ENCODE measurements around the gene PPIB. TPM values are rescaled to one million over a fixed set of nuclear protein-coding genes. Genes with fewer than 3 reads are reported as not detected.

PPIB gene
- total RNA-seq, 1 experiment from 2014 or later, result 453 TPM

- Histone ChIP-seq H3K4me3 (replicated peaks in 1 of 2; ENCODE audit: low read depth in 1 of 2, low read length in 2 of 2) (no peak overlapping the region), H3K9me2 (ENCODE audit: insufficient read depth) (no peaks in the 10 kb centered on the region), H4K20me1 (ENCODE audit: insufficient read depth) (peaks cover 6% of the 10 kb centered on the region; the same call in 1 of the 2 replicates), H3K27ac (ENCODE audit: low read depth, low read length) (no peak overlapping the region), H3K27me3 (ENCODE audit: insufficient read depth, low read length) (no peaks in the 10 kb centered on the region), H3K4me1 (ENCODE audit: control insufficient read depth in 1 of 2, insufficient read depth in 2 of 2, low read length in 2 of 2) (no peaks in the 10 kb centered on the region), H3K9ac (ENCODE audit: low read length) (no peak overlapping the region), H3K9me3 (ENCODE audit: control insufficient read depth in 1 of 2, insufficient read depth in 1 of 2, low read depth in 1 of 2, low read length in 2 of 2) (no peaks in the 10 kb centered on the region), H3K4me2 (ENCODE audit: low read length) (no peak overlapping the region), H3K79me2 (ENCODE audit: insufficient read depth, low read length) (peaks cover 53% of the 10 kb centered on the region), H2AFZ (ENCODE audit: low read depth, low read length, poor library complexity, severe bottlenecking) (no peak overlapping the region), H3K36me3 (ENCODE audit: control insufficient read depth in 1 of 2, insufficient read depth in 2 of 2, low read length in 2 of 2) (peaks cover 10 to 16% of the 10 kb centered on the region in 2 experiments; a peak in 3 of 4 replicates)
- BruUV-seq (replicated peaks), result no TSS peak
- DNase-seq (ENCODE audit: low read depth, low spot score) (no peak), ATAC-seq (no peak)
- POLR2A ChIA-PET, result no interaction called here
- CTCF ChIA-PET, result no interaction called here
- RAD21 ChIA-PET (ENCODE audit: low non-redundant PET in 1 of 2, low total read pairs in 2 of 2, uncharacterized antibody in 2 of 2, unreplicated experiment in 2 of 2), result no interaction called here
- intact Hi-C loops (cut with micrococcal nuclease), result no loop called here
- TF ChIP-seq RAD21 (IDR thresholded peaks at IDR 0.05; ENCODE audit: low read depth), result no peak
- no peak for TF ChIP-seq YY1 (IDR thresholded peaks at IDR 0.05; ENCODE audit: extremely low read depth, insufficient replicate concordance, low read depth, low read length)
- TF ChIP-seq JUND (IDR thresholded peaks at IDR 0.05), result no peak
- no peak for TF ChIP-seq ZBTB33 (IDR thresholded peaks at IDR 0.05; ENCODE audit: extremely low read depth, insufficient replicate concordance, low read length)
- no peak for TF ChIP-seq CBX3 (IDR thresholded peaks at IDR 0.05; ENCODE audit: low read depth)
- TF ChIP-seq TCF7L2 (IDR thresholded peaks at IDR 0.05; ENCODE audit: borderline replicate concordance, extremely low read depth, insufficient read depth, insufficient read length), result no peak
- TF ChIP-seq POLR2AphosphoS5 (IDR thresholded peaks at IDR 0.05; ENCODE audit: low read depth, low read length), result no peak
- TF ChIP-seq EZH2phosphoT487 (IDR thresholded peaks at IDR 0.05; ENCODE audit: borderline replicate concordance), result no peak
- TF ChIP-seq EGR1 (IDR thresholded peaks at IDR 0.05; ENCODE audit: low read depth), result no peak
- no peak for TF ChIP-seq ZNF274 (IDR thresholded peaks at IDR 0.05; ENCODE audit: low read depth, low read length)
- no peak for TF ChIP-seq MAX (IDR thresholded peaks at IDR 0.05)
- TF ChIP-seq FOSL1 (IDR thresholded peaks at IDR 0.05; ENCODE audit: low read depth), result no peak
- no peak for TF ChIP-seq EZH2 (IDR thresholded peaks at IDR 0.05)
- TF ChIP-seq ELF1 (IDR thresholded peaks at IDR 0.05; ENCODE audit: borderline replicate concordance, low read depth), result no peak
- no peak for TF ChIP-seq SIN3A (IDR thresholded peaks at IDR 0.05; ENCODE audit: low read depth)
- no peak for TF ChIP-seq CTCF (IDR thresholded peaks at IDR 0.05 in 2 of 3, conservative IDR thresholded peaks at IDR 0.05 in 1 of 3; ENCODE audit: borderline replicate concordance in 1 of 3, insufficient read depth in 1 of 3, low read depth in 2 of 3, low read length in 2 of 3)
These were observed 51.2 kb downstream of the PPIB start for GRCh38 chr15:64111679-64112050.
